SK-N-MC (cell line): ENCODE measurements around the gene ARHGAP29.

Experiments used
- EZH2 ChIP-seq: fragments of 200-600 bp; sonication (generic); IDR thresholded peaks from one replicate; pipeline ENCODE4 v1.6.1; 2017; ENCODE audit warnings: antibody characterized with exemption
- FOXP2 ChIP-seq: optimal IDR thresholded peaks from 2 replicates; pipeline ENCODE3; 2011; ENCODE audit warnings: mild to moderate bottlenecking, moderate library complexity; ENCODE audit not compliant: insufficient read depth; ENCODE audit errors: extremely low read length, control extremely low read depth
- POLR2AphosphoS5 ChIP-seq: IDR thresholded peaks from 2 replicates; pipeline ENCODE4 v1.6.1; 2012; ENCODE audit warnings: mild to moderate bottlenecking, low read depth, low read length, borderline replicate concordance

- TF ChIP-seq EZH2, result no peak
- TF ChIP-seq POLR2AphosphoS5, result no peak
- no peak for TF ChIP-seq FOXP2
Measured at GRCh38 chr1:94281361-94282142, 44.2 kb upstream of the ARHGAP29 start.
